Breast epithelium (tissue), 4 donors: ENCODE measurements around the gene NUMBL. TPM values are rescaled to one million over a fixed set of nuclear protein-coding genes. Genes with fewer than 3 reads are reported as not detected.

Experiments
- DNase-seq, 2 donors: peaks; one replicate each; pipeline ENCODE4 v3.0.0-alpha.2; 2019; ENCODE audit warnings: low spot score in 2 of 2
- H3K27ac ChIP-seq, 2 donors: fragments of 200-600 bp; sonication (generic) in 1 of 2; one replicate each; pipeline ENCODE4 v1.5.1; 2016 to 2019; ENCODE audit warnings: mild to moderate bottlenecking in 1 of 2
- H3K27me3 ChIP-seq, 2 donors: fragments of 200-600 bp; sonication (generic) in 1 of 2; one replicate each; pipeline versions ENCODE4 v1.5.1 to v1.6.0; 2017 to 2019; ENCODE audit warnings: control low read depth in 1 of 2, mild to moderate bottlenecking in 1 of 2
- H3K36me3 ChIP-seq: fragments of 200-600 bp; one replicate; pipeline ENCODE4 v1.5.1; 2019
- H3K4me1 ChIP-seq, 2 donors: fragments of 200-600 bp; sonication (generic); one replicate each; pipeline ENCODE4 v1.5.1; 2016 to 2019; ENCODE audit warnings: control low read depth in 1 of 2
- H3K4me3 ChIP-seq, 3 donors: fragments of 200-600 bp; sonication (generic); 1 replicate in 2 of 3; 2 replicates in 1 of 3; pipeline ENCODE4 v1.5.1; 2016 to 2019; ENCODE audit warnings: mild to moderate bottlenecking in 3 of 3, moderate library complexity in 2 of 3
- H3K9me3 ChIP-seq, 2 donors: fragments of 200-600 bp; sonication (generic) in 1 of 2; one replicate each; pipeline ENCODE4 v1.5.1; 2016 to 2019; ENCODE audit warnings: control low read depth in 1 of 2
- POLR2A ChIP-seq: fragments of 450-650 bp; IDR thresholded peaks from one replicate; pipeline ENCODE4 v1.6.1; 2016; ENCODE audit warnings: antibody characterized with exemption, mild to moderate bottlenecking, moderate library complexity
- POLR2AphosphoS5 ChIP-seq, 3 donors: sonication (generic); formaldehyde crosslinking; IDR thresholded peaks; one replicate each; pipeline ENCODE4 v1.6.1; 2017; ENCODE audit warnings: antibody characterized with exemption in 3 of 3
- intact Hi-C: fragments of 100-400 bp; cut with DNase I; formaldehyde crosslinking; loops from one replicate; pipeline ENCODE4 v1.15.1; 2023; ENCODE audit warnings: low total_unique reads
- total RNA-seq, 3 donors: library from RNA; depleted of rRNA; stranded (reverse); fragments of >200 nt; gene quantifications; one replicate each; pipeline ENCODE4 v1.1.0, GENCODE V29; 2016
- TF ChIP-seq, protein P1 (sequence below), 3 donors: fragments of 450-650 bp; IDR thresholded peaks; one replicate each; pipeline ENCODE4 v1.5.1; 2016 to 2017; ENCODE audit warnings: antibody characterized with exemption in 3 of 3, mild to moderate bottlenecking in 3 of 3, moderate library complexity in 3 of 3

NUMBL gene
- total RNA-seq, 3 donors from 2014 or later = 24.6 to 34.7 (median 30.9) TPM

DNA sequence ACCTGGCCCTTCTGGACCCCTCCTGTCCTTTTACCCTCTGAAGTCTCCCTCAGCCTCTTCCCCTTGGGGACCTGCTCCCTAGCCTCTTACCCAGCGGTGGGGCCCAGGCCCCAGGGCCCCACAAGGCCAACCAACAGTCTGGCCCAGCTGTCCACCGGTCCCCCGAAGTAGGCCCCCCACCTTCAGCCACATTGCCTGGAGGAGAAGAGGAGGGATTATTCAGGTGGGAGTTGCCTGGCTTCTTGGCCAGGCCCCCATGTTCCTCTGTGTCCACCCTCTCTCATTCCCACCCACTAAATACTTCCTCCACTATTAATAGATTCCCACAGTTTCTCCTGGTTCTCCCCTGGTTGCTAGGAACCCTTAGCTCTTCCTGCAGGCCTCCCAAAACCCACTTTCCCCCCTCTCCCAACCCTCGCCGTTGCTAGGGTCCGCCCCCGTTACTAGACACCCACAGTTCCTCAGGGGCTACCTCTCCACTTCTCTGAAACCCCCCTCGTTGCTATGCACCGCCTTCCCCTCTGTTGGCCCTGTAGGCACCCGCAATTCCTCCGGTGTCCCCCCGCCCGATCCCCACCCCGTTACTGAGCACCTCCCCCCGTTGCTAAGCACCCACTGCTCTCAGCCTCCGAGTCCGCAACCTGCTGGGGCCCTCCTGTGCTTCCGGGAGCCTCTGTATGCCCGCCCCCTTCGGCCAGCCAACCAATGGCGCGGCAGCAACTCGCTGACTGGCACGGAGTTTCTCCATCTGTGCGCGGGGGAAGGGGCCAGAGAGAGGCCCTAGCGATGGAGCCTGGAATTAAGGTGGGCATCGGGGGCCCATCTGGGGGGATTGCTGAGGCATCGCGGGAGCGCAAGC, 24.2 kb upstream of the NUMBL start:
- peak; percentile 91 to 92 for DNase-seq
- no peaks in the 10 kb centered on the region for H3K36me3 ChIP-seq
- H3K27ac ChIP-seq = peak overlapping the region; percentile 94 to 99
- intact Hi-C loops = loop anchor here (1.0 kb wide), 1 partner anchor 37 kb away; the partner anchor contains the start of gene SNRPA
- TF ChIP-seq POLR2A (no peak), POLR2AphosphoS5 (IDR thresholded peaks at IDR 0.05) (peak in 1 of 3 donors; percentile 8)
- no peaks in the 10 kb centered on the region for H3K4me1 ChIP-seq
- no peaks in the 10 kb centered on the region for H3K9me3 ChIP-seq
- peak overlapping the region; percentile 47 to 91 (median 86) for H3K4me3 ChIP-seq
- H3K27me3 ChIP-seq = no peaks in the 10 kb centered on the region

GRCh38 chr19:40713939-40714338, 23.5 kb upstream of the NUMBL start:
- DNase-seq = no peak
- TF ChIP-seq POLR2A (no peak), POLR2AphosphoS5 (IDR thresholded peaks at IDR 0.05) (no peak)
- TF ChIP-seq, protein P1, sequence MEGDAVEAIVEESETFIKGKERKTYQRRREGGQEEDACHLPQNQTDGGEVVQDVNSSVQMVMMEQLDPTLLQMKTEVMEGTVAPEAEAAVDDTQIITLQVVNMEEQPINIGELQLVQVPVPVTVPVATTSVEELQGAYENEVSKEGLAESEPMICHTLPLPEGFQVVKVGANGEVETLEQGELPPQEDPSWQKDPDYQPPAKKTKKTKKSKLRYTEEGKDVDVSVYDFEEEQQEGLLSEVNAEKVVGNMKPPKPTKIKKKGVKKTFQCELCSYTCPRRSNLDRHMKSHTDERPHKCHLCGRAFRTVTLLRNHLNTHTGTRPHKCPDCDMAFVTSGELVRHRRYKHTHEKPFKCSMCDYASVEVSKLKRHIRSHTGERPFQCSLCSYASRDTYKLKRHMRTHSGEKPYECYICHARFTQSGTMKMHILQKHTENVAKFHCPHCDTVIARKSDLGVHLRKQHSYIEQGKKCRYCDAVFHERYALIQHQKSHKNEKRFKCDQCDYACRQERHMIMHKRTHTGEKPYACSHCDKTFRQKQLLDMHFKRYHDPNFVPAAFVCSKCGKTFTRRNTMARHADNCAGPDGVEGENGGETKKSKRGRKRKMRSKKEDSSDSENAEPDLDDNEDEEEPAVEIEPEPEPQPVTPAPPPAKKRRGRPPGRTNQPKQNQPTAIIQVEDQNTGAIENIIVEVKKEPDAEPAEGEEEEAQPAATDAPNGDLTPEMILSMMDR (IDR thresholded peaks at IDR 0.05) = no peak
- Histone ChIP-seq H3K27me3 (no peaks in the 10 kb centered on the region), H3K36me3 (no peaks in the 10 kb centered on the region), H3K27ac (peak overlapping the region; percentile 94 to 99), H3K4me3 (peak overlapping the region in 2 of 3 donors; percentile 86 to 91), H3K9me3 (no peaks in the 10 kb centered on the region), H3K4me1 (no peaks in the 10 kb centered on the region)
- intact Hi-C loops = no loop called here

DNA sequence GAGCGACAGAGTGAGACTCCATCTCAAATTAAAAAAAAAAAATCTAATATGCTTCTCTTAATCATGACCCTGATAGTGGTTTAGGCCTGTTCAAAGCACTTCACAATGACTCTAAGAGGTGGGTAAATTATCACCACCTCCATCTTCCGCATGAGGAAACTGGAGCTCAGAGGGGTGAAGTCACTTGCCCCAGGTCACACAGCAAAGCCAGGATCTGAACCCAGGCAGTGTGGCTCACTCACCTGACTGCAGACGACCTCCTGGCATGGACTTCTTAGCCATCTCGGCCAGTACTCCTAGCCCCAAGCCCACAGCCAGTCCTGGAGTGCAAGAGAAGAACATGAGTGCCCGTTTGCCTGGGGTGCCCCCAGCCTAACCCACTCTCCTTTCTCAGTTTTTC, 19.4 kb upstream of the NUMBL start:
- Histone ChIP-seq H3K36me3 (no peaks in the 10 kb centered on the region), H3K27ac (no peak overlapping the region), H3K4me1 (no peaks in the 10 kb centered on the region), H3K27me3 (no peaks in the 10 kb centered on the region), H3K9me3 (no peaks in the 10 kb centered on the region), H3K4me3 (no peak overlapping the region)
- no peak for DNase-seq
- TF ChIP-seq POLR2AphosphoS5 (IDR thresholded peaks at IDR 0.05) (no peak), POLR2A (no peak)
- TF ChIP-seq, protein P1 (IDR thresholded peaks at IDR 0.05) = no peak
- intact Hi-C loops = no loop called here

GRCh38 chr19:40707615-40708014, 17.2 kb upstream of the NUMBL start:
- Histone ChIP-seq H3K4me1 (no peaks in the 10 kb centered on the region), H3K9me3 (no peaks in the 10 kb centered on the region), H3K4me3 (no peak overlapping the region), H3K36me3 (no peaks in the 10 kb centered on the region), H3K27ac (no peak overlapping the region), H3K27me3 (no peaks in the 10 kb centered on the region)
- no peak for DNase-seq
- TF ChIP-seq POLR2AphosphoS5 (IDR thresholded peaks at IDR 0.05) (no peak), POLR2A (no peak)
- TF ChIP-seq, protein P1 (IDR thresholded peaks at IDR 0.05) = no peak
- intact Hi-C loops = no loop called here

GRCh38 chr19:40705950-40706619, 15.6 kb upstream of the NUMBL start:
- H3K4me3 ChIP-seq = no peak overlapping the region
- no peaks in the 10 kb centered on the region for H3K4me1 ChIP-seq
- TF ChIP-seq POLR2AphosphoS5 (IDR thresholded peaks at IDR 0.05) = no peak
- no peak for TF ChIP-seq POLR2A
- TF ChIP-seq, protein P1 (IDR thresholded peaks at IDR 0.05) = no peak
- no peak for DNase-seq
- H3K27me3 ChIP-seq = no peaks in the 10 kb centered on the region
- no peak overlapping the region for H3K27ac ChIP-seq
- H3K36me3 ChIP-seq = no peaks in the 10 kb centered on the region
- intact Hi-C loops = no loop called here
- no peaks in the 10 kb centered on the region for H3K9me3 ChIP-seq
